PC-9 (cell line): ENCODE data around the gene KAT7. TPM values are rescaled to one million over a fixed set of nuclear protein-coding genes. Genes with fewer than 3 reads are reported as not detected.

ENCODE experiments used
- BruUV-seq: library from RNA; stranded (reverse); fragments of 400-500 nt; replicated peaks from 2 replicates; lab custom pipeline; 2021; lab: Mats Ljungman, UMichigan
- CTCF ChIA-PET: fragments of 300-600 bp; sonication (Branson Sonifier 250); formaldehyde crosslinking; loops from one replicate; lab custom pipeline; 2022; ENCODE audit warnings: antibody characterized with exemption; lab: Charles Lee
- POLR2A ChIA-PET: fragments of 300-600 bp; sonication (Branson Sonifier 250); formaldehyde crosslinking; loops from one replicate; lab custom pipeline; 2022; ENCODE audit warnings: antibody characterized with exemption; ENCODE audit not compliant: unreplicated experiment; lab: Charles Lee
- DNase-seq, 2 experiments: peaks; one replicate each; pipeline versions ENCODE4 v3.0.0 to v3.0.0-alpha.2; 2015 to 2022; ENCODE audit warnings: mixed read lengths in 1 of 2
- H2AFZ ChIP-seq: fragments of 200-600 bp; sonication (generic); 2 replicates; pipeline ENCODE4 v1.8.1; 2017; ENCODE audit warnings: antibody characterized with exemption
- H3F3A ChIP-seq: fragments of 200-600 bp; sonication (generic); 2 replicates; pipeline ENCODE4 v1.8.1; 2017; ENCODE audit warnings: antibody characterized with exemption, mild to moderate bottlenecking, low read depth; ENCODE audit not compliant: insufficient read depth
- H3K27ac ChIP-seq: fragments of 200-600 bp; sonication (generic); 2 replicates; pipeline ENCODE4 v1.6.1; 2016; ENCODE audit warnings: mixed run types
- H3K27me3 ChIP-seq: fragments of 200-600 bp; sonication (generic); 2 replicates; pipeline ENCODE4 v1.6.1; 2016; ENCODE audit warnings: low read depth, mixed run types; ENCODE audit not compliant: insufficient read depth
- H3K36me3 ChIP-seq: fragments of 200-600 bp; sonication (generic); 2 replicates; pipeline ENCODE4 v1.6.1; 2016; ENCODE audit warnings: low read depth, mixed run types
- H3K4me1 ChIP-seq: fragments of 200-600 bp; sonication (generic); replicated peaks from 2 replicates; pipeline ENCODE4 v1.6.1; 2016; ENCODE audit warnings: mixed run types; ENCODE audit not compliant: insufficient read depth
- H3K4me2 ChIP-seq: fragments of 200-600 bp; sonication (generic); 2 replicates; pipeline ENCODE4 v1.6.1; 2017; ENCODE audit warnings: mixed run types
- H3K4me3 ChIP-seq: fragments of 200-600 bp; sonication (generic); 2 replicates; pipeline ENCODE4 v1.6.1; 2016; ENCODE audit warnings: mixed run types
- H3K79me2 ChIP-seq: fragments of 200-600 bp; sonication (generic); 2 replicates; pipeline ENCODE4 v1.6.1; 2017; ENCODE audit warnings: low read depth, mixed run types
- H3K9me2 ChIP-seq: fragments of 200-600 bp; sonication (generic); 2 replicates; pipeline ENCODE4 v1.8.1; 2017; ENCODE audit warnings: mild to moderate bottlenecking; ENCODE audit not compliant: insufficient read depth
- H3K9me3 ChIP-seq: fragments of 200-600 bp; sonication (generic); 2 replicates; pipeline ENCODE4 v1.8.1; 2016; ENCODE audit warnings: low read depth; ENCODE audit not compliant: insufficient read depth
- H4K20me1 ChIP-seq: fragments of 200-600 bp; sonication (generic); 2 replicates; pipeline ENCODE4 v1.8.1; 2017; ENCODE audit not compliant: insufficient read depth
- EZH2 ChIP-seq: fragments of 200-600 bp; sonication (generic); IDR thresholded peaks from 2 replicates; pipeline ENCODE4 v1.8.0; 2017; ENCODE audit warnings: antibody characterized with exemption, low read depth
- intact Hi-C: fragments of 100-400 bp; cut with micrococcal nuclease; formaldehyde crosslinking; loops from one replicate; pipeline ENCODE4 v1.10.0; 2022; ENCODE audit not compliant: unreplicated experiment
- total RNA-seq: library from RNA; stranded (reverse); gene quantifications from 2 replicates; pipeline ENCODE4 v1.2.3, GENCODE V29; 2021
- TF ChIP-seq, protein P1 (sequence below): fragments of 200-600 bp; sonication (generic); conservative IDR thresholded peaks from 2 replicates; pipeline ENCODE4 v1.6.1; 2017; ENCODE audit warnings: mixed run types, antibody characterized with exemption, mild to moderate bottlenecking, moderate library complexity

KAT7 gene
- total RNA-seq, 1 experiment from 2014 or later = 57.0 TPM

DNA sequence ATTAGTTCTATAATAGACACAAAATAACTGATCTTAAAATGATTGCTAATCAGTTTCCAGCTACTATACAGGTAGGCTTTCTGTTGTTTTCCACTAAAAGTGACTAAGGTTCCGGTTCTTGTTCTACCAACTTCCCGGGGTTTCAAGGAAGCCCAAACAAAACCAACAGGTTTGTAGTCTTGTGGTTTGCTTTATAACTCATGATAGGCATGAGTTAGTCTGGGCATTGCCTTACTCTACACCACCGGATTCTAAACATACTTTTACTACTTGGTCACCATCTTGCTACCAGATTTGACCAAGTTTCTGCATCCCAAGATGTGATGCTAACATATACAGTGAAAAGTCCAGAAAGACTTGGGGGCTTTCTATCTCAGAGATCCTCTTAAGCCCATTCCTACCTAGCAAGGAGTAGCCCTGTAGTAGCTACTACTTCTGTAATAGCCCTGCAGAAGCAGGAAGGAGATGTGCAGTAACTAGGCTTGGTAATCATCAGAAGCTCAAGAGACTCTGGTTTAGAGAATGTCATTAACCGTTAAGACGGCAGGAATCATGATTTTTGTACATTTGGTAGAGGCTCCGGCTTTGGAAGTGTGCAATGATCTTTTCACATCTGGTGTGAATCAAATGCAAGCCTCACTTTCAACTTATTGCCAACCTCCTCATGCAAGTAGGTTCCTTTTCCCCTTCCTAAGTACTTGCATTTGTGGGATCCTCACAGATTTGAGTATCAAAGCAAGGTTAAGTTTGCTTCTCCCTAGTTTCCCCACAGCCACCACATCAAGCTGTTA is 26.1 kb upstream of the KAT7 start:
- CTCF ChIA-PET = no interaction called here
- H2AFZ ChIP-seq = no peak overlapping the region

DNA sequence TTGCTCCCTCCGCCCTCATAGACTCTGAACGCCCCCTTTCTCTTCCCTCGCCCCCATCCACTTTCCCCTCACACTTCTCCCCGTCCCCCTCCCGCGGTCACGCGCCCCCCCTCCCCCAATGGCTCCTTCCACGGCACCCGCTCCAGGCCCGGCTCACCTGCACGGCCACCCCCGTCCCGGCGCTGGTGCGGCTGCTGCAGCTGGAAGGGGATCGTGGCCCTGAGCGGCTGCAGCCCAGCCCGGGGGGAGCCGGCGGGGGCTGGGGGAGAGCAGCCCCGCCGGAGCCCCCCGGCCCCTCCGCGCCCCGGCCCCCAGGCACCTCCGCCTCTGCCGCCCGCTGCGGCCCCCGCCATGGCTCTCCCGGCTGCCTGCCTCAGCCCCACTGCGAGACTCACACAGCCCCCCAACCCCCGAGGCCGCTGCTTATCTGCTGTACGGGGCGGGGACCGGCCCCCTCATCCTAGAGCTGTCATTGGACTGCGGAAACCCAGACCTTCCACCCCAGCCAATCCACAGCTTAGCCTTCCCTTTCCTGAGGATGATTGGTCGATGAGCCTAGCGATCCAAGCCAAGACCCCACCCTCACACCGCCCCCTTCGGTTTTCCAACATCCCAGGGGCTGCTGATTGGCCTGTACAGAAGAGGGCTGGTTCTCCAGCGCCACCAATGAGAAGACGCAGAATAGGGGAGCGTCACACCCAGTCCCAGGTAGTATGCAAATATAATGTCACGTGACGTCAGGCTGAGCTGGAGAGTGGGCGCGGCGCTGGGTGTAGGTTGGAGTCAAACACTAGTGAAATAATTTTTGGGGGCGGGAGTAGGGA is 24.5 kb upstream of the KAT7 start, which contains the start of gene FAM117A:
Gene FAM117A, minus strand, starts transcription at position 397 of the 824 bp plus-strand sequence. Its CDS starts 44 bp downstream, at position 353.
- intact Hi-C loops = loop anchor here (1.0 to 2.0 kb wide), 2 partner anchors 24 to 55 kb away; partner anchors contain the start of gene KAT7

More for the DNA sequence above, 26.1 kb upstream of the KAT7 start:
- TSS peak; percentile 50 for BruUV-seq
- intact Hi-C loops = no loop called here
- H3F3A ChIP-seq = 0 out of 2 replicates have a peak, but pooled peaks cover 8% of the 10 kb centered on the region
- H3K9me2 ChIP-seq = no peaks in the 10 kb centered on the region
- no peaks in the 10 kb centered on the region for H3K9me3 ChIP-seq
- H3K79me2 ChIP-seq = no peaks in the 10 kb centered on the region
- H3K27me3 ChIP-seq = no peaks in the 10 kb centered on the region
- peak in 1 of 2 experiments; percentile 62 for DNase-seq
- H3K27ac ChIP-seq = no peak overlapping the region
- peaks cover 4% of the 10 kb centered on the region; the same call in 1 of the 2 replicates for H3K4me1 ChIP-seq
- H3K36me3 ChIP-seq = no peaks in the 10 kb centered on the region
- no peak overlapping the region for H3K4me3 ChIP-seq
- H4K20me1 ChIP-seq = no peaks in the 10 kb centered on the region
- TF ChIP-seq, protein P1, sequence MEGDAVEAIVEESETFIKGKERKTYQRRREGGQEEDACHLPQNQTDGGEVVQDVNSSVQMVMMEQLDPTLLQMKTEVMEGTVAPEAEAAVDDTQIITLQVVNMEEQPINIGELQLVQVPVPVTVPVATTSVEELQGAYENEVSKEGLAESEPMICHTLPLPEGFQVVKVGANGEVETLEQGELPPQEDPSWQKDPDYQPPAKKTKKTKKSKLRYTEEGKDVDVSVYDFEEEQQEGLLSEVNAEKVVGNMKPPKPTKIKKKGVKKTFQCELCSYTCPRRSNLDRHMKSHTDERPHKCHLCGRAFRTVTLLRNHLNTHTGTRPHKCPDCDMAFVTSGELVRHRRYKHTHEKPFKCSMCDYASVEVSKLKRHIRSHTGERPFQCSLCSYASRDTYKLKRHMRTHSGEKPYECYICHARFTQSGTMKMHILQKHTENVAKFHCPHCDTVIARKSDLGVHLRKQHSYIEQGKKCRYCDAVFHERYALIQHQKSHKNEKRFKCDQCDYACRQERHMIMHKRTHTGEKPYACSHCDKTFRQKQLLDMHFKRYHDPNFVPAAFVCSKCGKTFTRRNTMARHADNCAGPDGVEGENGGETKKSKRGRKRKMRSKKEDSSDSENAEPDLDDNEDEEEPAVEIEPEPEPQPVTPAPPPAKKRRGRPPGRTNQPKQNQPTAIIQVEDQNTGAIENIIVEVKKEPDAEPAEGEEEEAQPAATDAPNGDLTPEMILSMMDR = no peak
- no peak for TF ChIP-seq EZH2
- H3K4me2 ChIP-seq = 0 out of 2 replicates have a peak overlapping the region, but pooled peaks have one; percentile 67
- POLR2A ChIA-PET = no interaction called here

More for the DNA sequence above, 24.5 kb upstream of the KAT7 start, which contains the start of gene FAM117A:
- Histone ChIP-seq H3K4me2 (peak within 1 kb of the TSS; percentile 79), H3K9me3 (no peaks in the 10 kb centered on the region), H3K27ac (no peak within 1 kb of the TSS), H3F3A (0 out of 2 replicates have a peak, but pooled peaks cover 8% of the 10 kb centered on the region), H3K36me3 (no peaks in the 10 kb centered on the region), H3K27me3 (no peaks in the 10 kb centered on the region), H3K9me2 (no peaks in the 10 kb centered on the region), H2AFZ (peak within 1 kb of the TSS; percentile 61), H3K4me1 (peaks cover 4% of the 10 kb centered on the region; the same call in 1 of the 2 replicates), H3K79me2 (no peaks in the 10 kb centered on the region), H3K4me3 (peak within 1 kb of the TSS; percentile 54), H4K20me1 (no peaks in the 10 kb centered on the region)
- TF ChIP-seq EZH2 = no peak
- TF ChIP-seq, protein P1 = no peak; the same call in 1 of the 2 replicates
- DNase-seq = peak; percentile 97 to 99
- CTCF ChIA-PET = interaction anchor here (0.6 to 0.8 kb wide), 4 partner anchors 46 to 617 kb away, joined by 3 to 7 read pairs (median 4); no protein-coding TSS in a partner anchor
- BruUV-seq = no TSS peak
- POLR2A ChIA-PET = interaction anchor here (0.5 to 1.2 kb wide), 16 partner anchors 17 to 1099 kb away, joined by 3 to 24 read pairs (median 4); partner anchors contain the start of genes KAT7, PHB1 and SLC35B1
